Kidney tubule cell (primary cell): ENCODE data around the gene MAEA.
"Not testable (repeated sequence)": the region's sequence is repeated elsewhere in the genome, so short reads cannot be mapped to it uniquely, and the experiment has no call there.

Source experiments
- DNase-seq: peaks from one replicate; pipeline ENCODE4 v3.0.0-alpha.2; 2018; ENCODE audit warnings: low spot score

The MAEA gene

DNA sequence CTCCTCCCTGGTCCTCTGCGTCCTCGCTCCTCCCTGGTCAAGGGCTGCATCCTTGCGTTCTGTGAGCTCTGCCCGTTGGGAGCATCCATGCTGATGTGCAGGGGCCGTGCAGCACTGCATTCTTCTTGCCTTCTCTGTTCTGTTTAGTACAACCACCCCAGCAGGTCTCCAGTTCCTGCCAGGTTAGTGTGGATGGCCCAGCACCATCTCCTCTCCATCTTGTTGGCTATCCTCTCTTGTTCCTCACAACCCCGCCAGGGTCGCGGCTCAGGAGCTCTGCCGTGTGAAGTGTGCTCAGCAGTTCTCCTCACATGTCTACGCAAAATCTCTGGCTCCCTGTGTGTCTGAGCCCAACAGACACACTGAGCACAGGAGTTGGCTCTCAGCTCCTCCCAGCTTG, 10.4 kb upstream of the MAEA start:
- no peak for DNase-seq

DNA sequence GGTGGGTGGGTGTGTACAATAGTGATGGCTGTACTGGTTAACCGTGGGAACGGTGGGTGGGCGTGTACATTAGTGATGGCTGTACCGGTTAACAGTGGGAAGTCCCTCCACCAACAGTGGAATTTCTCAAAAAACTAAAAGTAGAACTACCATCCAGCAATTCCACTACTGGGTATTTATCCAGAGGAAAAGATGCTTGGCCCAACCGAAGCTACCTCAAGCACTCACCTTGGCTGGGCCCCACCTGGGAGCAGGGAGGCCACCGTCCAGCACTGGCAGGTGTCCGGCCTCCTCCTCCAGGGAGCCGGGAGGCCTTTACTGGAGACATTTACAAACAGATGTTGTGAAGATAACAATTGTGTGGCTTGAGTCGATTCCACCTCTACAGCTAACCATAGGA, 6.0 kb upstream of the MAEA start:
- no peak for DNase-seq

DNA sequence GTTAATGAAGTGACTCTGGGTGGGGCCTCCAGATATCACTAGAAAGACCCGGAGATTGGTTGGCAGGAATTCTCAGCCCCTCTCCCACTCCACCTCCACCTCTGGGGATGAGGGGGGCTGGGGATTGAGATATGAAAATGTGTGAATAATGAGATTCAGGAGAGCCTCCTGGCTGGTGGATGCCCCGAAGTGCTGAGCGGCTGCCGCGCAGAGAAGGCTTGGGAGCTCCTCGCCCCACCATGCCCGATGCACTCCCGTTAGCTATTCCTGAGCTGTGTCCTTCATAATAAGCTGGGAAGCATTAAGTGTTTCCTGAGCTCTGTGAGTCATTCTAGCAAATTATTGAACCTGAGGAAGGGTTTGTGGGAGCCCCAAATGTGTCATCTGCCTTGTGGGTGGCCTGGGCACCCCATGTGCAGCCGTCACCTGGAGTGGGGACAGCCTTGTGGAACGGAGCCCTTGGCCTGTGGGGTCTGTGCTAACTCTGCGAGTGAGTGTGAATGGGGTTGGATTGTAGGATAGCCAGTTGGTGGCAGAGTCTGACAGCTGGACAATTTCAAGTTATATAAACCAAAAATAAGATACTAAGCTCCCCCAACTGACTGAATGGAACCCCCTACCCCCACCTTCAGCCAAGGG, 4.4 kb upstream of the MAEA start:
- DNase-seq = peak; percentile 28

DNA sequence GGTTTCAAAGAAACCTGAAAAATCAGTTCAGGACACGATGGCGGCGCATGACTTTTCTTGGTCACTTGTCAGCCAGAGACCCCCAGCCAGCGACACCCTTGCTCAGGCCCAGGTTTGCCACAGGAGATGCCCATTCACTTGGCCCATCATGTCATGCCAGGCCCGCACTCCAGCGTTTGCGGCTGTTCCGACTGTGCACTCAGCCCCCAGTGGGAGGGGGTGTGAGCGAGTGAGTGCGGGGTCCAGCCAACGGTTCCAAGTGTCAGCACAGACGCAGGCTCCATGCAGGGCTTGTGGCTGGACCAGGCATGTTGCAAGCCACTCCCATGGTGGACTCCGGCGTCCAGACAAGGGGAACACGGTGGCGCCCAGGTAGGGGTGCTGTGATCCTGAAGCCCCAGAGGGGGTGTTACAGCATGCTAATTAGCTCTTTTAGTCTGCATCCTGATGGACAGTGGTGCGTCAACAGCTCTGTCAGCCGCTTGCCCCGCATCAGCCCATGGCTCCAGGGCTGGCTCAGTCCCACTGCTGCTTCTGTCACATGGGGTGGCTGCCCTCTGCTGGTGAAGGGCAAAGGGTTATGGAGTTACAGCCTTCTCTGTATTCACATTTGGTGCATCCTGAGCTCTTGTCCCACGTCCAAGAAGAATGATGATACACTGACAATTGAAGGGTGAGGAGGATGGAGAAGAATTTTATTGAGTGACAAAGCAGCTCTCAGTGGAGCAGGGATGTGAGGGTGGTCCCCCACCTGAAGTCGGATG, 3.7 kb upstream of the MAEA start:
- DNase-seq = peak; percentile 33

DNA sequence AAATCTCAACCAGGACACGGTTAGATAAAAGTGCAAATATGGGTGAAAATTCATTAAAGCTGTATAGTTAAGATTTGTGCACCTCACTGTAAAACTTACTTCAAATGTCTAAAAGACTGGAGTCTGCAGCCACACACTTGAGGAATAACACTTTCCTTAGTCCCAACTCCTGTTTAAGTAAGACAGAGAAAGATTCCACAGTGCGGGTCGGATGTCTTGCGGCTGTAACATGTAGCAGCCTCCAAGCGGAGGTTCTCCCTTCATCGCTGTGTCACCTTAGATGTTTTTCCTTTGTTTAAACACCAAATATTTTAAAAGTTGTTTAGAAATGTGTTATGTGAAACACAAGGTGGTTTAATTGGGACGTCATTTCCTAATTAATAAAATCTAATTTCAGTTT, 905 bp upstream of the MAEA start:
- DNase-seq = no peak

DNA sequence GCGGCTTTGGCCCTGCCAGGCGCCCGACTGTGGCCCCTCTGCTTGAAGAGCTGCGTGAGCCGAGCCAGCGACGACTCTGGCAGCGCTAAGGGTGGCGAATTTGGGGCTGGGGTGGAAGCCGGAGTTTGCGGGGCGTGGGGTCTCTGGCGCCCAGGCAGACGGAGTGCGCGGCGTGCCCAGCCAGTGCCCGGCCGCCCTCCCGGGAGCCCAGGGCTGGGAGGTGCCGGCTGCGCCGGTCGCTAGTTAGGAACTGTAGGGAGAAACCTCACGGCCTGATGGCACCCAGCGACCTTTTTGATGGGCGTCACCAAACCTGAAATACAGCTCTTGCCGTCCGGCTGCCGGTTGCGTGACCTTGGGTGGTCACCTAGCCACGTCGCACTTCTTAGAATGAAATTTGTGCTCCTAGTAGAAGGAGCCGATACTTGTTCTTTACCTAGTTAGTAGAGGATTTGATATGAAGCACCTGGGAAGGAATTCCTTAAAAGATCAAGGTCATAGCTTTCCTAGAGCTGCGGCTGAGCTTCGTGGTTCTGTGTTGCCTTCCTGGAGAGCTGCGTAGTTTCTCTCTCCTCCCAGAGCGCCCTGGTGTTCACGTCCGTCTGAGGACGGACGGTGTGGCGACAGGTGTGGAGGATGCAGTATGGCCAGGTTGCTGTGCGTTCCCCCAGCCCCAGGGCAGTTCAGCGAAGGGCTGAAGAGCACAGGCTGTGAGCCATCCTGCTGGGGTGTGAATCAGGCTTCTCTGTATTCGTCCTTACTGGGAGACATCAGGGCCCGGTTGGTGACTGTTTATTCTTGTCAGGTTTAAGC, 680 bp downstream of the MAEA start:
- peak; percentile 47 for DNase-seq

DNA sequence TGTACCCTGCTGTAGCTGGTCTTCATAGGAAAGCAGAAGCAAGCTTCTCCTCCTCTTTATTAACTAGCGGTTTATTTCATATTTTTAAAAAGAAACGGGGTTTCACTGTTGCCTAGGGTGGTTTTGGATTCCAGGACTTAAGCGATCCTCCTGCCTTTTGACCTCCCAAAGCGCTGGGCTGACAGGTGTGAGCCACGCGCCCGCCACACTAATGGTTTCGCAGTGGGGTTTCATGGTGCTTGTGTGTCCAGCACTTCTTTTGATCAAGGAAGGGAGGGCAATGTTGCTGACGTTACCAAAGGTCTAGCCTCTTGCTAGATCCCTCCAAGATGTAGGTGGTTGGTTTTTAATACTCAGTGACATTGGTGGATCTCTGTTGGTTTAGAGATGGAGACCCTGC, 1.4 kb downstream of the MAEA start:
- no peak for DNase-seq

DNA sequence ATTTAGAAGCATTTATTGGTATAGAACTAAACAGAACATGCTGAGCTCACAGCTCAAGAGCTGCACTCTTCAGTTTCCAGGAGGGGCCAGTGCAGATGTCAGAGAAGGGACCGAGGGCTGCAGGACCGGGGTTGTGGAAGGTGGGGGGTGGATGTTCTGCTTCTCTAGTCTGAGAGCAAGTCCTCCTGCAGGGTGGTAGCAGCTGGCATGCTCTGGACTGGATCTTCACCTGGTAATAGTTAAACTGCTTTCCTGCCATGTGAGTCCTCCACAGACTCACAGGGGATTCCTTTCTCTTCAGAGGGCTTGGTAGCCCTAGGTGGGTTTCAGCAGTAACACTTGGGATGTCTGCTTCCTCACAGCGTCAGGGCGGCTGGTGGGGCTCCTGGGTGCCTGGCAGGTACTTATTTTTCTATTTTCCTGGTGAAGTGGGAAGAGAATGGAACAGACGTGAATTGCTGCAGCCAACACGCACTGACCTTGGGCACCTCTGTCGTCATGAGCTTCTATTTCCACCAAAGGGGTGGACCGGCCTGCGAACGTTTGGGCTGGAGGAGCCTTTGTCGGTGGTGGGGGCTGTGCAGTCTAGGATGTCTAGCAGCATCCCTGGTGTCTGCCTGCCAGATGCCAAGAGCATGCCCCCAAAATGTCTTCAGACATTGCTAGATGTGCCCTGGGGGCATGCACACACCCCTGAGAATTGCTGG, 2.5 kb downstream of the MAEA start:
- DNase-seq = no peak

DNA sequence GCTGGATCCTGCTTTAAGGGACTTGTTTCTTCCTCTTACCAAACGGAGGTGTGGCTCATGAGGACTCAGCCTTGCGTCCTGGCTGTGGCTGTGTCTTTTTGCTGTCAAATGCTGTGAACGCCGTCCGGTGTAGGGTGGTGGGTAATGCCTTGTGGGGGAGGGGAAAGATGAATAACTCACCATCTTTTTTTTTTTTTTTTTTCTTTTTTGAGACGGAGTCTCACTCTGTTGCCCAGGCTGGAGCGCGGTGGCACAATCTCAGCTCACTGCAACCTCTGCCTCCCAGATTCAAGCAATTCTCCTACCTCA, 3.0 kb downstream of the MAEA start:
- not testable (repeated sequence) for DNase-seq

DNA sequence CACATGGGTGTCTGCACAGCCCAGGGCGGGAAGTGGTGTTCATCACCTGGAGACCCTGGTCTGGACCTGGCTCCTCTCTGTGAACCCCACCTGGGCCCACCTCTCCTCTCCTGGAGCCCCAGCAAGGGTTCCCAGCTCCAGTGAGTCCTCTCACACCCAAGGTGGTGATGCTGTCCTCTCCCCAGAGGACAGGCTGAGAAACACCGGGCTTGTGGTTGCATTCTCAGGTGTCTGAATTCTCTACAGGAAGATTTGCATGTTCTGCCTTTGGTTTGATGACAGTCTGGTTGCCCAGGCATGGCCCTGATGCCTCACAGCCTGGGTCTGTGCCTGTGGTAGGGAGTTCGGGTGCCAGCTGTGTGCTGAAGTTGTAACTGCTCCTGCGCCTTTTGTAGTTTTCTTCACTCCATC, 3.8 kb downstream of the MAEA start:
- DNase-seq = peak; percentile 18

DNA sequence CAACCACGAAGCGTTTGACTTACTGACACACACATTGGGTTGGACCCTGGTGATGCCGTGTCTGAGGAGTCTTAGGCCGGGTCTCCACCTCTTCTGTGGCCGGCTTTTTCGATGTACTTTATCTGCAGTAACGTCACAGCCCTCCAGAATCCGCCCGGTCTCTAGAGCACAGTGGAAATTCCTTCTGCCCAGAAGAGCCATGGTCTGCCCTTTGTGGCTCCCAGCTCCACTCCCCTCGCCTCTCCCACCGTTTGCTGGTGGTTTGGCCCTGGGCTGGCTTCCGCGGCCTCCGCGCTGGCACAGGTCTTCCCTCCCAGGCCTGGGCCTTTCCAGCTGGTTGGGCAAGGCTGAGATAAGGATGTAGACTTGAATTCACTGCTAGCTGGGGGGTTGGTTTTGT, 4.3 kb downstream of the MAEA start:
- no peak for DNase-seq

DNA sequence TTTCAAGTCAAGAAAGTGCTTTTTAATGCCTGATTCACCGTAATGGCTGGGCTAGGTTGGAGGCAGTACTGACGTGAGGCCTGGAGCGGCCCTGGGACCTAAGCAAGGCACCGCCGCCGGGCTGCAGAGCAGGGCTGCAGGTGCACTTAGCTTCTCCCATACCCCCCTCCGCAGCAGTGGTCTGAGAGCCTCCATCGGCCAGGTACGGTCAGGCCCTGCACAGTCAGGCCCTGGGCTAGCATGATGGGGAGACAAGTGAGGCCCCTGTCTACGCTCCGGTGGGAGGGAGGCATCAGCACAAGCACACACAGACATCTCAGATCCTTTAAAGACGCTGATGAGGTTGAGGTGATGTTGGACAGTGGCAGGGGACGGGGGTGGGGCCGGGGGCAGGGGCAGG, 4.7 kb downstream of the MAEA start:
- no peak for DNase-seq

DNA sequence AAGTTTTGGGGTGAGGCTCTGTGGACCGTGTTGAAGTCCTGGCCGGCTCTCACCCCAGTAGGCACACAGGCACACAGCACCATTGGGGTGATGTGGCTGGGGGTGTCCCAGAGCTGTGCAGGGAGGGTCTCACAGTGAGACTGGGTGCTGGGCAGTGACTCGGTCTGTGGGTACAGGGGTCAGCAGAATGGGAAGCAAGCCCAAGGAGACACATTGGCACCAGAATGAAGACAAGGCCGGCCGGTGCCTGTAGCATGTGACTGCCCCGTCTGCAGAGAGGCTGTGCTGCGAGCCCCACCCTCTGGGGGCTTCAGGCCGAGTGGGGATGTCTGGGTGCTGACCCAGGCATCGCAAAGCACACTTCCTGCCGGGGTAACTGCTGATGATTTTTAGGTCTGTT, 5.2 kb downstream of the MAEA start:
- no peak for DNase-seq

DNA sequence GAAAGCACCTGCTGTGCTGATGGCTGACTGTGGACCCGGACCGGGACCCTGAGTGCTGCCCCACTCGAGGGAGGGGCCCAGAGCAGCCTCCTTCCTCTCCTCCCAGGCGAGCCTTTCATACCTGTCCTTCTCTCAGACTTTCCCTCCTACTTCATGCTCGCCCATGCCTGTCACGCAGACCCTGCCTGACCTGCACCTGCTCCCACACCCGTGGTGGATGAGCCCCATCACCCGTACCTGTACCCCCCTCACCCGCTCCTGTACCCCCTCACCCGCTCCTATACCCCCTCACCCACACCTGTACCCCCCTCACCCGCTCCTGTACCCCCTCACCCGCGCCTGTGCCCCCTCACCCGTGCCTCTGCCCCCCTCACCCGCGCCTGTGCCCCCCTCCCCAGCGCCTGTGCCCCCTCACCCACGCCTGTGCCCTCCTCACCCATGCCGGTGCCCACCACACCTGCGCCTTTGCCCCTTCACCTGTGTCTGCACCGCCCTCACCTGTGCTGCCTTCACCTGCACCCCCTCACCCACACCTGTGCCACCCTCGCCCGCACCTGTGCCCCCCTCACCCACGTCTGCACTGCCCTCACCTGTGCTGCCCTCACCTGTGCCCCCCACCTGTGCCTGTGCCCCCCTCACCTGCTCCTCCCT, 5.8 kb downstream of the MAEA start:
- DNase-seq = no peak

DNA sequence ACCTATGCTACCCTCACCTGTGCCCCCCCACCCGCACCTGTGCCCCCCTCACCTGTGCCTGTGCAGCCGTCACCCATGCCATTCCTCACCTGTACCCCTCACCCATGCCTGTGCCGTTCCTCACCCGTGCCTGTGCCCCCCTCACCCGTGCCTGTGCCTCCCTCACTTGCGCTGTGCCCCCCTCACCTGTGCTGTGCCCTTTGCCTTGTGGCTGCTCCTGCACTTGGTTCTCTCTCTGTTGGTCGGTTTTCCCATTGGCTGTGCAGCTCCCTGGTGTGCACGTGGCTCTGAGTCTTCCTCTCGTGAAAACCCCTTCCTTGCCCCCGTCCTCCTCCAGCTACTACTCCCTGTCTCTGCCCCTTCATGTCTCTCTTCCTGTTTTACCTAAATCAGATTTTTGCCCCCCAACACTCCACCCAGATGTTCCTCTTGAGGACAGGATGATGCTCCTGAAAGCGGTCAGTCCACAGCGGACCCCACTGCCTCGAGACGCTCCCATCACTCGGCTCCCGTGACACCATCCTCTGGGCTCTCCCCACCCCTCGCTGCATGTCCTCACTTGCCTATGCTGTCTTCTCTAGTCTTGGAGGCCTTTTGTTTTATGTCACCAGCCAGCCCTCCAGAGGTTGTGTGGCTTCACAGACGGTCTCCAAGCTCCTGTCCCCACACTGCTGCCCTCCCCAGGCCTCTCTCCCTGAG, 6.8 kb downstream of the MAEA start:
- no peak for DNase-seq

DNA sequence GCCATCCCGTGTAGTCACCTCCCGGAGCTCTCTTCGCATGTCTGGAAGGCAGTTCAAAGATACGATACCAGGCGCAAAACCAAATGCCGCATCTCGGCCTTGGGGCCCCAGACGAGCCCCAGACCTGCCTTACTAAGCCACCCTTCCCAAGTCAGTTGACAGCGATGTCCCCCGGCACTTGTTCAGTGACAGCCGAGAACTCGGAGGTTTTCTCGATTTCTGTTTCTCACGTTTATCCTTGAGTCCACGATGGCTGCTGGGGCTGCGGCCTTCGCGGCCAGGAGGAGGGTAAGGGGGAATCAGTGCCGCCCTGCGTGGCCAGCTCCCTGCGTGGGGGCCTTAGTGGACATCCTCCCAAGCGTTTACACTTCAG, 7.3 kb downstream of the MAEA start:
- no peak for DNase-seq

DNA sequence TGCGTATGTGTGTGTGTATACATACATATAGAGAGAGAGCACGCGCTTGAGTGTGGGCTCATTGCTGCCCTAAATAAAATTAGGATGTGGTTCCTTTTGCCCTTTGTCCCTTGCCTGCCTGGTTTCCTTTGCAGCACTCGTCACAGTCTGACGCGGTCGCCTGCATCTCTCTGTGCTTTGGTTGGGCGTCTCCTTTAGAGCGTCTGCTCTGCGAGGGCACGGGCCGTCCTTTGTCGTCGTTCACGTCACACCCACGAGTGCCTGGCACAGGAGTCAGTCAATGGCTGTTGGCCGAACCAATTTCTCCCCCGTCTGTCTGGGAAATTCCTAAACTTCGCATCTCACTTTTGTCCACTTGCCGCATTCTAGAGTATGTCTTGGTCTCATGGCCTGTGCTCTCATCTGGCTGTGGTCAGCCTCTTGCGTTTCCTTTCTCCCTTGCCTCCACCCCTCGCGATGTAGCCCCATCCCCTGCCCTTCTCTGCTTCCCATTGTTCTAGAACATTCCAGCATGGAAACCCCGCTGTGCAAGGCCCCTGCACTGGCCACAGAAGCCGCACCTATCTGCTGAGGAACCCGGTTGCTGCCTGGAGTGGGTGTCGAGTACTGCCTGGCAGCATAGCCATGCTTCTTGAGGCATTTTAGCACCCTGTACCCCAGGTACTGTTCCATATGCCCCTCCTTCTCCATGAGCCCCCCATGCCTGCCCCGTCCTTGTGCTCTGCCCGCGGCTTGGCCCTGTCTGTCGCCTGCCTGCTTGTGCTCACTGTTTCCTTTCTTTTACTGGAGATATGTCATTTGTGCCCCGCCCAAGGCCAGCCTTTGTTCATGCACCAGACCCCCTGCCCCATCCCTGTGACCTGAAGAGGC, 8.0 kb downstream of the MAEA start:
- DNase-seq = no peak

DNA sequence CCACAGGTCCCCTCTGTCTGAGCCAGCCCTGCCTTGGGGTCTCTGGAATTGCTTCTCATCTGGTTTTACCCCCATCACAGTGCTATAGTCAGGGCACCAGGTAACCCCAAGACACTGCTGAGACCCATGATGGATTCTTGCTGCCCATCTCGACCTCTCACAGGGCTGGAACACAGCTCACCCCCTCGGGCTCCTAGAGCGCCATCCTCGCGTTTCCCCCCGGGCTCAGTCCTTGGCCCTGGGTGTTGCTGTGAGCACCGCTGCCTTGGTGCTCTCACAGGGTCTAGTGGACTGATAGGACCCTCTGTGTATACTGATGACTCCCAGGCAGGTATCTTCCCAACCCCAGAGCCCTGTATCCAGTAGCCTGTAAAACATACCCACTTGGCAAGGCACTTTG, 8.8 kb downstream of the MAEA start:
- DNase-seq = no peak

DNA sequence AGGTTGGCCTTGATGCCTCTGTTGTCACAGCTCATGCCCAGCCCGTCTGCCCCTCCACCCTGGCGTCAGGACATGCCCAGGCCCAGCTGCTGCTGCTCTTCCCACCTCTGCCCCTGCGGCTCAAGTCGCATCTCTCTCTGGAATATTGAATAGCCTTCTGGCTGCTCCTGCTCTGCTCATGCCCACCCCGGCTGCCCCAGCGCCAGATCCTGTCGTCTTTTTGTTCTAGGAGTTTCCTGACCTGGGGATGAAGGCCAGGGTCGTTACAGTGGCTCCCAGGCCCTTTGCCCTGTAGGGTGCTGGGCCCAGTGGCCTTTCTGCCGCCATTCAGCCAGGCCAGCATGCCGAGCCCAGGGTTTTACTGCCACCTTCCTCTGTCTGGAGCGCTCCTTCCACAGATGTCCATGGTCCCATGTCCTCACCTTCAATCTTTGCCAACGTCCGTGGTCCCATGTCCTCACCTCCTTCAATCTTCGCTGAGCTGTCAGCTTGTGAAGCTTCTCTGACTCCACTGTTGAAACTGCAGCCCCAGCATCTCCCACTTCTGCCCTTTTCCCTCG, 9.7 kb downstream of the MAEA start:
- no peak for DNase-seq
